Activated CD4-positive, alpha-beta T cell treated with anti-CD3 and anti-CD28 coated beads, Interleukin-2, amount 10 ng/mL, durations not matched to agents 7 days and 5 days (primary cell): ENCODE measurements around the gene CCND3. TPM values are rescaled to one million over a fixed set of nuclear protein-coding genes. Genes with fewer than 3 reads are reported as not detected.
A peak's percentile ranks its signal among the peaks of the same experiment; 100 is the strongest.
"Not testable (repeated sequence)": the region's sequence is repeated elsewhere in the genome, so short reads cannot be mapped to it uniquely, and the experiment has no call there.

ENCODE experiments used
- CTCF ChIA-PET: fragments of 350-600 bp; sonication (Branson Sonifier 250); formaldehyde crosslinking; loops from one replicate; lab custom pipeline; 2021; ENCODE audit warnings: antibody characterized with exemption; lab: Charles Lee
- POLR2A ChIA-PET: fragments of 350-600 bp; sonication (Branson Sonifier 250); formaldehyde crosslinking; loops from one replicate; lab custom pipeline; 2021; ENCODE audit warnings: antibody characterized with exemption; lab: Charles Lee
- DNase-seq: peaks from one replicate; pipeline ENCODE4 v3.0.0-alpha.2; 2020
- H3K27ac Mint-ChIP-seq: one replicate; pipeline ENCODE4 v1.8.0; 2021; ENCODE audit warnings: mild to moderate bottlenecking, moderate library complexity, mixed read lengths
- H3K27me3 Mint-ChIP-seq: one replicate; pipeline ENCODE4 v1.8.0; 2021; ENCODE audit warnings: mixed read lengths
- H3K36me3 Mint-ChIP-seq: one replicate; pipeline ENCODE4 v1.8.0; 2021; ENCODE audit warnings: low read depth, mixed read lengths
- H3K4me1 Mint-ChIP-seq: one replicate; pipeline ENCODE4 v1.8.0; 2021; ENCODE audit warnings: mixed read lengths
- H3K4me3 Mint-ChIP-seq: one replicate; pipeline ENCODE4 v1.8.0; 2021; ENCODE audit warnings: mild to moderate bottlenecking, moderate library complexity, mixed read lengths
- H3K9me3 Mint-ChIP-seq: one replicate; pipeline ENCODE4 v1.8.0; 2021; ENCODE audit warnings: mixed read lengths
- total RNA-seq, 2 experiments: library from RNA; stranded (reverse); gene quantifications; one replicate each; pipeline ENCODE4 v1.2.3, GENCODE V29; 2021

The CCND3 gene
- total RNA-seq, 2 experiments from 2014 or later = 461 to 520 TPM

GRCh38 chr6:41965429-41966213 lies 24.0 kb upstream of the CCND3 start:
- CTCF ChIA-PET = interaction anchor here (0.9 to 5.6 kb wide), 7 partner anchors 9 to 79 kb away, joined by 3 to 32 read pairs (median 3); no protein-coding TSS in a partner anchor
- no peak for DNase-seq
- Mint-ChIP-seq H3K9me3 (no peaks in the 10 kb centered on the region), H3K4me3 (no peak overlapping the region), H3K27me3 (no peaks in the 10 kb centered on the region), H3K27ac (peak overlapping the region; percentile 11), H3K36me3 (peaks cover 22% of the 10 kb centered on the region), H3K4me1 (peaks cover 62% of the 10 kb centered on the region)
- POLR2A ChIA-PET = interaction anchor here (0.6 kb wide), 2 partner anchors 21 to 44 kb away, joined by 3 read pairs; no protein-coding TSS in a partner anchor

- Mint-ChIP-seq H3K27me3 (no peaks in the 10 kb centered on the region), H3K36me3 (peaks cover 21% of the 10 kb centered on the region), H3K4me3 (no peak overlapping the region), H3K27ac (peak overlapping the region; percentile 11), H3K4me1 (peaks cover 62% of the 10 kb centered on the region), H3K9me3 (no peaks in the 10 kb centered on the region)
- CTCF ChIA-PET = interaction anchor here (1.0 to 5.6 kb wide), 9 partner anchors 9 to 177 kb away, joined by 3 to 32 read pairs (median 4); partner anchors contain the start of genes BYSL, MED20 and TOMM6
- no peak for DNase-seq
- POLR2A ChIA-PET = no interaction called here
These were observed 22.7 kb upstream of the CCND3 start for GRCh38 chr6:41964201-41964887.

- Mint-ChIP-seq H3K9me3 (no peaks in the 10 kb centered on the region), H3K27ac (no peak overlapping the region), H3K4me3 (no peak overlapping the region), H3K36me3 (peaks cover 29% of the 10 kb centered on the region), H3K4me1 (peaks cover 71% of the 10 kb centered on the region), H3K27me3 (no peaks in the 10 kb centered on the region)
- POLR2A ChIA-PET = interaction anchor here (0.8 to 1.2 kb wide), 2 partner anchors 14 to 76 kb away, joined by 3 read pairs; no protein-coding TSS in a partner anchor
- CTCF ChIA-PET = interaction anchor here (0.9 to 5.6 kb wide), 9 partner anchors 9 to 176 kb away, joined by 4 to 32 read pairs (median 4); partner anchors contain the start of genes BYSL, MED20 and TOMM6
- DNase-seq = no peak
These were observed 21.8 kb upstream of the CCND3 start for GRCh38 chr6:41963371-41963770.

- Mint-ChIP-seq H3K36me3 (peaks cover 38% of the 10 kb centered on the region), H3K9me3 (no peaks in the 10 kb centered on the region), H3K27me3 (no peaks in the 10 kb centered on the region), H3K4me1 (peaks cover 67% of the 10 kb centered on the region), H3K4me3 (no peak overlapping the region), H3K27ac (no peak overlapping the region)
- DNase-seq = no peak
- ChIA-PET CTCF (interaction anchor here (0.6 to 1.2 kb wide), 4 partner anchors 18 to 859 kb away, joined by 3 to 4 read pairs (median 3); partner anchors contain the start of genes CCND3 and TOMM6), POLR2A (no interaction called here)
These were observed 18.4 kb upstream of the CCND3 start for GRCh38 chr6:41960028-41960427.

- ChIA-PET CTCF (interaction anchor here (0.6 to 1.2 kb wide), 2 partner anchors 16 to 95 kb away, joined by 3 read pairs; no protein-coding TSS in a partner anchor), POLR2A (no interaction called here)
- Mint-ChIP-seq H3K36me3 (peaks cover 45% of the 10 kb centered on the region), H3K4me1 (peaks cover 58% of the 10 kb centered on the region), H3K27me3 (no peaks in the 10 kb centered on the region), H3K9me3 (no peaks in the 10 kb centered on the region), H3K27ac (peak overlapping the region; percentile 54), H3K4me3 (no peak overlapping the region)
- DNase-seq = no peak
These were observed 16.6 kb upstream of the CCND3 start for GRCh38 chr6:41958022-41958856.

- Mint-ChIP-seq H3K27ac (peak overlapping the region; percentile 73), H3K9me3 (no peaks in the 10 kb centered on the region), H3K4me1 (peaks cover 57% of the 10 kb centered on the region), H3K27me3 (no peaks in the 10 kb centered on the region), H3K36me3 (peaks cover 40% of the 10 kb centered on the region), H3K4me3 (no peak overlapping the region)
- CTCF ChIA-PET = interaction anchor here (0.7 to 1.2 kb wide), 2 partner anchors 9 to 15 kb away, joined by 3 read pairs; no protein-coding TSS in a partner anchor
- POLR2A ChIA-PET = no interaction called here
- DNase-seq = no peak
These were observed 15.5 kb upstream of the CCND3 start for GRCh38 chr6:41957117-41957516.

- H3K27me3 Mint-ChIP-seq = no peaks in the 10 kb centered on the region
- peak overlapping the region; percentile 13 for H3K27ac Mint-ChIP-seq
- peaks cover 50% of the 10 kb centered on the region for H3K4me1 Mint-ChIP-seq
- no peaks in the 10 kb centered on the region for H3K9me3 Mint-ChIP-seq
- ChIA-PET POLR2A (no interaction called here), CTCF (interaction anchor here (0.7 to 1.1 kb wide), 2 partner anchors 9 to 11 kb away, joined by 3 to 4 read pairs; no protein-coding TSS in a partner anchor)
- H3K36me3 Mint-ChIP-seq = peaks cover 34% of the 10 kb centered on the region
- DNase-seq = no peak
- no peak overlapping the region for H3K4me3 Mint-ChIP-seq
These were observed 13.8 kb upstream of the CCND3 start for GRCh38 chr6:41955412-41955811.

GRCh38 chr6:41954668-41955067 lies 13.1 kb upstream of the CCND3 start:
- CTCF ChIA-PET = interaction anchor here (1.1 kb wide), 1 partner anchor 9 kb away, joined by 4 read pairs; no protein-coding TSS in a partner anchor
- H3K4me3 Mint-ChIP-seq = no peak overlapping the region
- POLR2A ChIA-PET = no interaction called here
- no peak for DNase-seq
- H3K27me3 Mint-ChIP-seq = no peaks in the 10 kb centered on the region
- peaks cover 31% of the 10 kb centered on the region for H3K36me3 Mint-ChIP-seq
- no peaks in the 10 kb centered on the region for H3K9me3 Mint-ChIP-seq
- H3K27ac Mint-ChIP-seq = no peak overlapping the region
- H3K4me1 Mint-ChIP-seq = peaks cover 50% of the 10 kb centered on the region

GRCh38 chr6:41947581-41948220 lies 6.1 kb upstream of the CCND3 start:
- CTCF ChIA-PET = interaction anchor here (1.0 kb wide), 1 partner anchor 12 kb away, joined by 4 read pairs; no protein-coding TSS in a partner anchor
- no peak overlapping the region for H3K27ac Mint-ChIP-seq
- H3K4me3 Mint-ChIP-seq = no peak overlapping the region

GRCh38 chr6:41943456-41943855 lies 1.8 kb upstream of the CCND3 start:
- Mint-ChIP-seq H3K27ac (no peak overlapping the region), H3K27me3 (no peaks in the 10 kb centered on the region), H3K9me3 (no peaks in the 10 kb centered on the region), H3K4me3 (no peak overlapping the region), H3K4me1 (peaks cover 41% of the 10 kb centered on the region), H3K36me3 (peaks cover 37% of the 10 kb centered on the region)
- POLR2A ChIA-PET = no interaction called here
- DNase-seq = no peak
- CTCF ChIA-PET = interaction anchor here (1.2 to 25.3 kb wide), 5 partner anchors 8 to 156 kb away, joined by 3 to 412 read pairs (median 5); partner anchors contain the start of genes TAF8 and TOMM6

More at GRCh38 chr6:41947581-41948220, 6.1 kb upstream of the CCND3 start:
- no peak for DNase-seq
- Mint-ChIP-seq H3K9me3 (no peaks in the 10 kb centered on the region), H3K36me3 (peaks cover 14% of the 10 kb centered on the region), H3K4me1 (peaks cover 37% of the 10 kb centered on the region), H3K27me3 (no peaks in the 10 kb centered on the region)
- POLR2A ChIA-PET = interaction anchor here (0.6 kb wide), 1 partner anchor 799 kb away, joined by 7 read pairs; no protein-coding TSS in a partner anchor

- POLR2A ChIA-PET, DNase-seq, H3K27me3 Mint-ChIP-seq, H3K9me3 Mint-ChIP-seq: not testable (repeated sequence)
- H3K4me1 Mint-ChIP-seq = peaks cover 44% of the 10 kb centered on the region
- peak overlapping the region; percentile 81 for H3K4me3 Mint-ChIP-seq
- peaks cover 40% of the 10 kb centered on the region for H3K36me3 Mint-ChIP-seq
- H3K27ac Mint-ChIP-seq = peak overlapping the region; percentile 87
- CTCF ChIA-PET = interaction anchor here (1.2 to 25.3 kb wide), 6 partner anchors 9 to 155 kb away, joined by 3 to 412 read pairs (median 4); partner anchors contain the start of genes BYSL, MED20, TAF8 and TOMM6
These were observed 1.3 kb upstream of the CCND3 start for GRCh38 chr6:41942882-41943281.
